ENCODE data around the gene GNAI3.
A peak's percentile ranks its signal among the peaks of the same experiment; 100 is the strongest.

The GNAI3 gene

GRCh38 chr1:109598655-109599054 is 50.2 kb downstream of the GNAI3 start:
- DNase-seq, result no peak

- peak; percentile 32 for DNase-seq
Measured at GRCh38 chr1:109603229-109603628, 54.8 kb downstream of the GNAI3 start.

- DNase-seq, result no peak
Measured at GRCh38 chr1:109605381-109605780, 57.0 kb downstream of the GNAI3 start.

- DNase-seq, result no peak
Measured at GRCh38 chr1:109609881-109610280, 61.5 kb downstream of the GNAI3 start.

GRCh38 chr1:109610609-109611307 is 62.3 kb downstream of the GNAI3 start:
- no peak for DNase-seq

GRCh38 chr1:109611308-109611990 is 63.0 kb downstream of the GNAI3 start:
- DNase-seq, result no peak

GRCh38 chr1:109613361-109614147 is 65.1 kb downstream of the GNAI3 start:
- no peak for DNase-seq

- DNase-seq, result peak; percentile 59
Measured at GRCh38 chr1:109615879-109616278, 67.5 kb downstream of the GNAI3 start.

GRCh38 chr1:109616391-109616790 is 68.0 kb downstream of the GNAI3 start:
- DNase-seq, result no peak

- no peak for DNase-seq
Measured at GRCh38 chr1:109617291-109617801, 68.9 kb downstream of the GNAI3 start.

- no peak for DNase-seq
Measured at GRCh38 chr1:109618661-109619575, 70.5 kb downstream of the GNAI3 start.

- DNase-seq, result peak; percentile 72
Measured at GRCh38 chr1:109619576-109620400, 71.4 kb downstream of the GNAI3 start, which contains the start of the genes AMPD2 and GNAT2. TSS of gene AMPD2 (plus strand) at chr1:109619837. CDS start at chr1:109621176, 1,339 bp downstream. TSS of gene GNAT2 (minus strand) at chr1:109619616. CDS start at chr1:109612870, 6,746 bp downstream.

- DNase-seq, result no peak
Measured at GRCh38 chr1:109620401-109620791, 72.0 kb downstream of the GNAI3 start.

GRCh38 chr1:109620841-109621286 is 72.4 kb downstream of the GNAI3 start:
- peak; percentile 97 for DNase-seq

GRCh38 chr1:109621379-109622136 is 73.1 kb downstream of the GNAI3 start:
- DNase-seq, result no peak

- no peak for DNase-seq
Measured at GRCh38 chr1:109622137-109622892, 73.9 kb downstream of the GNAI3 start.

- no peak for DNase-seq
Measured at GRCh38 chr1:109622895-109623294, 74.5 kb downstream of the GNAI3 start.

GRCh38 chr1:109623601-109624161 is 75.3 kb downstream of the GNAI3 start:
- no peak for DNase-seq
